HL-60 (cell line): ENCODE data around the gene ZDHHC24.

Experiments used
- CTCF ChIP-seq: IDR thresholded peaks from one replicate; pipeline ENCODE4 v1.5.1; 2011; ENCODE audit warnings: low read length, control low read depth, inconsistent platforms; ENCODE audit not compliant: insufficient read depth
- GABPA ChIP-seq: IDR thresholded peaks from 2 replicates; pipeline ENCODE4 v1.6.1; 2012; ENCODE audit warnings: low read depth
- POLR2AphosphoS5 ChIP-seq: IDR thresholded peaks from 2 replicates; pipeline ENCODE4 v1.6.1; 2012; ENCODE audit warnings: low read depth
- SPI1 ChIP-seq: IDR thresholded peaks from 2 replicates; pipeline ENCODE4 v1.6.1; 2012; ENCODE audit warnings: low read depth, mild to moderate bottlenecking, borderline replicate concordance
- TF ChIP-seq, protein P1 (sequence below): IDR thresholded peaks from 2 replicates; pipeline ENCODE4 v1.6.1; 2012; ENCODE audit warnings: low read depth; ENCODE audit not compliant: insufficient replicate concordance

GRCh38 chr11:66567787-66568123, 21.9 kb upstream of the ZDHHC24 start:
- TF ChIP-seq CTCF (no peak), POLR2AphosphoS5 (no peak), GABPA (no peak), SPI1 (no peak)
- TF ChIP-seq, protein P1, sequence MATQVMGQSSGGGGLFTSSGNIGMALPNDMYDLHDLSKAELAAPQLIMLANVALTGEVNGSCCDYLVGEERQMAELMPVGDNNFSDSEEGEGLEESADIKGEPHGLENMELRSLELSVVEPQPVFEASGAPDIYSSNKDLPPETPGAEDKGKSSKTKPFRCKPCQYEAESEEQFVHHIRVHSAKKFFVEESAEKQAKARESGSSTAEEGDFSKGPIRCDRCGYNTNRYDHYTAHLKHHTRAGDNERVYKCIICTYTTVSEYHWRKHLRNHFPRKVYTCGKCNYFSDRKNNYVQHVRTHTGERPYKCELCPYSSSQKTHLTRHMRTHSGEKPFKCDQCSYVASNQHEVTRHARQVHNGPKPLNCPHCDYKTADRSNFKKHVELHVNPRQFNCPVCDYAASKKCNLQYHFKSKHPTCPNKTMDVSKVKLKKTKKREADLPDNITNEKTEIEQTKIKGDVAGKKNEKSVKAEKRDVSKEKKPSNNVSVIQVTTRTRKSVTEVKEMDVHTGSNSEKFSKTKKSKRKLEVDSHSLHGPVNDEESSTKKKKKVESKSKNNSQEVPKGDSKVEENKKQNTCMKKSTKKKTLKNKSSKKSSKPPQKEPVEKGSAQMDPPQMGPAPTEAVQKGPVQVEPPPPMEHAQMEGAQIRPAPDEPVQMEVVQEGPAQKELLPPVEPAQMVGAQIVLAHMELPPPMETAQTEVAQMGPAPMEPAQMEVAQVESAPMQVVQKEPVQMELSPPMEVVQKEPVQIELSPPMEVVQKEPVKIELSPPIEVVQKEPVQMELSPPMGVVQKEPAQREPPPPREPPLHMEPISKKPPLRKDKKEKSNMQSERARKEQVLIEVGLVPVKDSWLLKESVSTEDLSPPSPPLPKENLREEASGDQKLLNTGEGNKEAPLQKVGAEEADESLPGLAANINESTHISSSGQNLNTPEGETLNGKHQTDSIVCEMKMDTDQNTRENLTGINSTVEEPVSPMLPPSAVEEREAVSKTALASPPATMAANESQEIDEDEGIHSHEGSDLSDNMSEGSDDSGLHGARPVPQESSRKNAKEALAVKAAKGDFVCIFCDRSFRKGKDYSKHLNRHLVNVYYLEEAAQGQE = no peak
